Lower lobe of right lung (tissue), 2 donors: ENCODE data around the gene ZFAND3. TPM values are rescaled to one million over a fixed set of nuclear protein-coding genes. Genes with fewer than 3 reads are reported as not detected.

Experiments used
- ATAC-seq, 2 donors: fragments of 200-7000 bp; cut with Tn5 transposase; one replicate each; pipeline ENCODE4 v1.9.1; 2020 to 2022; ENCODE audit warnings: mild to moderate bottlenecking in 2 of 2, moderate library complexity in 2 of 2
- DNase-seq: peaks from one replicate; pipeline ENCODE4 v3.0.0-alpha.2; 2020
- H3K27ac ChIP-seq: fragments of 200-600 bp; one replicate; pipeline ENCODE4 v1.8.0; 2022
- H3K27me3 ChIP-seq: fragments of 200-600 bp; one replicate; pipeline ENCODE4 v1.8.0; 2022; ENCODE audit warnings: low read depth
- H3K36me3 ChIP-seq: fragments of 200-600 bp; one replicate; pipeline ENCODE4 v1.8.0; 2022; ENCODE audit warnings: mild to moderate bottlenecking
- H3K4me1 ChIP-seq: fragments of 200-600 bp; one replicate; pipeline ENCODE4 v1.8.0; 2022
- H3K4me3 ChIP-seq: fragments of 200-600 bp; one replicate; pipeline ENCODE4 v1.8.0; 2022; ENCODE audit warnings: mild to moderate bottlenecking
- H3K9me3 ChIP-seq: fragments of 200-600 bp; one replicate; pipeline ENCODE4 v1.8.0; 2022
- CTCF ChIP-seq: fragments of 200-600 bp; IDR thresholded peaks from one replicate; pipeline ENCODE4 v1.8.0; 2022; ENCODE audit warnings: antibody characterized with exemption, mild to moderate bottlenecking
- intact Hi-C: fragments of 100-400 bp; cut with DNase I; formaldehyde crosslinking; loops from one replicate; pipeline ENCODE4 v1.11.0; 2022
- total RNA-seq: library from RNA; stranded (reverse); fragmentation: NEBNext Ultra II Directional; extraction: Animal tissue kit (Norgen Biotek cat#: 25700); gene quantifications from one replicate; pipeline ENCODE4 v1.2.1, GENCODE V29; 2021
- donor health status: DM: no; HTN: yes; CAD: no; lungs with severe emphysema.

Gene ZFAND3
- total RNA-seq, 1 donor from 2014 or later, result 83.3 TPM

- ATAC-seq, result no peak
- no peak for DNase-seq
Observed at GRCh38 chr6:37779902-37780628, 39.5 kb upstream of the ZFAND3 start.

GRCh38 chr6:37781788-37782187, 37.7 kb upstream of the ZFAND3 start:
- H3K27ac ChIP-seq, result no peak overlapping the region
- H3K36me3 ChIP-seq, result no peaks in the 10 kb centered on the region
- ATAC-seq (no peak), DNase-seq (no peak)
- H3K4me1 ChIP-seq, result peaks cover 20% of the 10 kb centered on the region
- no peaks in the 10 kb centered on the region for H3K9me3 ChIP-seq
- intact Hi-C loops, result no loop called here
- H3K4me3 ChIP-seq, result no peak overlapping the region
- no peak for TF ChIP-seq CTCF
- H3K27me3 ChIP-seq, result peaks cover 12% of the 10 kb centered on the region

More at GRCh38 chr6:37779902-37780628, 39.5 kb upstream of the ZFAND3 start:
- intact Hi-C loops, result no loop called here
- Histone ChIP-seq H3K4me1 (peaks cover 20% of the 10 kb centered on the region), H3K27ac (no peak overlapping the region), H3K36me3 (no peaks in the 10 kb centered on the region), H3K4me3 (no peak overlapping the region), H3K9me3 (no peaks in the 10 kb centered on the region), H3K27me3 (peaks cover 7% of the 10 kb centered on the region)
- no peak for TF ChIP-seq CTCF

GRCh38 chr6:37783025-37783855, 36.3 kb upstream of the ZFAND3 start:
- H3K27me3 ChIP-seq, result peaks cover 12% of the 10 kb centered on the region
- TF ChIP-seq CTCF, result no peak
- no peaks in the 10 kb centered on the region for H3K36me3 ChIP-seq
- no peak overlapping the region for H3K27ac ChIP-seq
- H3K4me1 ChIP-seq, result peaks cover 20% of the 10 kb centered on the region
- H3K4me3 ChIP-seq, result peak overlapping the region; percentile 51
- intact Hi-C loops, result no loop called here
- H3K9me3 ChIP-seq, result no peaks in the 10 kb centered on the region
- no peak for DNase-seq
- peak; percentile 28 to 51 for ATAC-seq

GRCh38 chr6:37783856-37784584, 35.5 kb upstream of the ZFAND3 start:
- DNase-seq, result peak; percentile 56
- intact Hi-C loops, result no loop called here
- TF ChIP-seq CTCF, result no peak
- ATAC-seq, result peak; percentile 69 to 76
- Histone ChIP-seq H3K4me3 (peak overlapping the region; percentile 51), H3K9me3 (no peaks in the 10 kb centered on the region), H3K36me3 (no peaks in the 10 kb centered on the region), H3K27me3 (peaks cover 12% of the 10 kb centered on the region), H3K4me1 (peaks cover 20% of the 10 kb centered on the region), H3K27ac (no peak overlapping the region)

- DNase-seq (no peak), ATAC-seq (no peak)
- H3K36me3 ChIP-seq, result no peaks in the 10 kb centered on the region
- H3K27ac ChIP-seq, result no peak overlapping the region
- no peaks in the 10 kb centered on the region for H3K9me3 ChIP-seq
- intact Hi-C loops, result no loop called here
- H3K4me1 ChIP-seq, result peaks cover 20% of the 10 kb centered on the region
- H3K27me3 ChIP-seq, result peaks cover 12% of the 10 kb centered on the region
- peak overlapping the region; percentile 51 for H3K4me3 ChIP-seq
- TF ChIP-seq CTCF, result no peak
Observed at GRCh38 chr6:37784585-37784967, 35.0 kb upstream of the ZFAND3 start.
